Measurements from ENCODE around the gene PPIP5K1.

DNA sequence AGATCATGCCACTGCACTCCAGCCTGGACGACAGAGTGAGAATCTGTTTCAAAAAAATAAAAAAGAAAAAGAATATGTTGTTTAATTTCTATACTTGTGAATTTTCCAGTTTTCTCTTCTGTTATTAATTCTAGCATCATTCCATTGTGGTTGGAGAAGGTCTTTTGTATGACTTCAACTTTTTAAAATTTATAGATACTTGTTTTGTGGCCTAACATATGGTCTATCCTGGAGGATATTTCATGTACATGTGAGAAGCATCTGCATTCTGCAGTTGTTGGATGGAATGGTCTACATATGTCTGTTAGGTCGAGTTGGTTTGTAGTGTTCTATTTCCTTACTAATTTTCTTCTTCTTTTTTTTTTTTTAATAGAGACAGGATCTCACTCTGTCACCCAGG lies 37.0 kb downstream of the PPIP5K1 start:
- TF ChIP-seq, protein P1, sequence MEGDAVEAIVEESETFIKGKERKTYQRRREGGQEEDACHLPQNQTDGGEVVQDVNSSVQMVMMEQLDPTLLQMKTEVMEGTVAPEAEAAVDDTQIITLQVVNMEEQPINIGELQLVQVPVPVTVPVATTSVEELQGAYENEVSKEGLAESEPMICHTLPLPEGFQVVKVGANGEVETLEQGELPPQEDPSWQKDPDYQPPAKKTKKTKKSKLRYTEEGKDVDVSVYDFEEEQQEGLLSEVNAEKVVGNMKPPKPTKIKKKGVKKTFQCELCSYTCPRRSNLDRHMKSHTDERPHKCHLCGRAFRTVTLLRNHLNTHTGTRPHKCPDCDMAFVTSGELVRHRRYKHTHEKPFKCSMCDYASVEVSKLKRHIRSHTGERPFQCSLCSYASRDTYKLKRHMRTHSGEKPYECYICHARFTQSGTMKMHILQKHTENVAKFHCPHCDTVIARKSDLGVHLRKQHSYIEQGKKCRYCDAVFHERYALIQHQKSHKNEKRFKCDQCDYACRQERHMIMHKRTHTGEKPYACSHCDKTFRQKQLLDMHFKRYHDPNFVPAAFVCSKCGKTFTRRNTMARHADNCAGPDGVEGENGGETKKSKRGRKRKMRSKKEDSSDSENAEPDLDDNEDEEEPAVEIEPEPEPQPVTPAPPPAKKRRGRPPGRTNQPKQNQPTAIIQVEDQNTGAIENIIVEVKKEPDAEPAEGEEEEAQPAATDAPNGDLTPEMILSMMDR (IDR thresholded peaks at IDR 0.05 in 8 of 11, conservative IDR thresholded peaks at IDR 0.05 in 3 of 11): no peak
- no peak for TF ChIP-seq POLR2A (IDR thresholded peaks at IDR 0.05)

Measured in spleen (tissue), 7 donors.